K562 (cell line): ENCODE measurements around the gene HNRNPF. TPM values are rescaled to one million over a fixed set of nuclear protein-coding genes. Genes with fewer than 3 reads are reported as not detected.
A peak's percentile ranks its signal among the peaks of the same experiment; 100 is the strongest.

Experiments
- ATF1 ChIP-seq, 2 experiments: fragments of 450-650 bp in 1 of 2; IDR thresholded peaks; 2 replicates each; pipeline ENCODE4 v1.6.1; 2016; ENCODE audit warnings: missing compliant biosample characterization in 1 of 2, missing genetic modification characterization in 1 of 2
- BCLAF1 ChIP-seq, 2 experiments: fragments of 450-650 bp in 1 of 2; IDR thresholded peaks; 2 replicates each; pipeline ENCODE4 v1.6.1; 2011 to 2017; ENCODE audit warnings: low read depth in 2 of 2, antibody characterized with exemption in 1 of 2, borderline replicate concordance in 1 of 2, low read length in 1 of 2, mild to moderate bottlenecking in 1 of 2, mixed read lengths in 1 of 2; ENCODE audit not compliant: control insufficient read depth in 1 of 2
- CREB1 ChIP-seq, 2 experiments: sonication (generic) in 1 of 2; formaldehyde crosslinking in 1 of 2; IDR thresholded peaks; 2 replicates each; pipeline versions ENCODE4 v1.6.1 to v1.8.0; 2012 to 2022; ENCODE audit warnings: inconsistent platforms in 1 of 2, mild to moderate bottlenecking in 1 of 2, missing genetic modification reagents in 1 of 2, moderate library complexity in 1 of 2
- FUS ChIP-seq: fragments of 200-400 bp; formaldehyde crosslinking; optimal IDR thresholded peaks from 2 replicates; pipeline ENCODE3; 2017; ENCODE audit warnings: low read depth, low read length
- GABPA ChIP-seq: fragments of 200-800 bp; sonication (Bioruptor generic); conservative IDR thresholded peaks from 2 replicates; pipeline ENCODE4 v1.6.1; 2016; ENCODE audit warnings: low read depth, missing genetic modification characterization, missing compliant biosample characterization
- KLF6 ChIP-seq: fragments of 250-450 bp; sonication (Bioruptor Pico); IDR thresholded peaks from 2 replicates; pipeline ENCODE4 v1.4.0; 2020; ENCODE audit warnings: mild to moderate bottlenecking, moderate library complexity, borderline replicate concordance
- NFIX ChIP-seq: fragments of 250-450 bp; sonication (Bioruptor Pico); IDR thresholded peaks from 2 replicates; pipeline ENCODE4 v1.4.0; 2020; ENCODE audit warnings: low read depth, mild to moderate bottlenecking, moderate library complexity
- NONO ChIP-seq, 2 experiments: fragments of 200-400 bp in 1 of 2; fragments of 450-650 bp in 1 of 2; formaldehyde crosslinking in 1 of 2; IDR thresholded peaks; 2 replicates each; pipeline ENCODE4 v1.6.1; 2017; ENCODE audit warnings: low read depth in 2 of 2, mild to moderate bottlenecking in 2 of 2, moderate library complexity in 2 of 2, low read length in 1 of 2
- RBM34 ChIP-seq: fragments of 200-400 bp; formaldehyde crosslinking; IDR thresholded peaks from 2 replicates; pipeline ENCODE4 v1.6.1; 2018; ENCODE audit warnings: low read length, borderline replicate concordance; ENCODE audit not compliant: insufficient read depth
- STAG1 ChIP-seq: sonication (generic); formaldehyde crosslinking; IDR thresholded peaks from 2 replicates; pipeline ENCODE4 v1.5.0; 2020; ENCODE audit warnings: missing genetic modification reagents, borderline replicate concordance
- TCF15 ChIP-seq: fragments of 250-450 bp; sonication (Bioruptor Pico); IDR thresholded peaks from 2 replicates; pipeline ENCODE4 v1.8.0; 2022; ENCODE audit warnings: moderate library complexity, mild to moderate bottlenecking, inconsistent platforms
- TFAM ChIP-seq: fragments of 250-450 bp; sonication (Bioruptor Pico); conservative IDR thresholded peaks from 2 replicates; pipeline ENCODE4 v1.5.0; 2021; ENCODE audit warnings: mild to moderate bottlenecking, moderate library complexity
- ZBTB33 ChIP-seq: sonication (generic); formaldehyde crosslinking; IDR thresholded peaks from 2 replicates; pipeline ENCODE4 v1.8.1; 2023; ENCODE audit warnings: mild to moderate bottlenecking, missing genetic modification reagents
- ZC3H11A ChIP-seq: IDR thresholded peaks from 2 replicates; pipeline ENCODE4 v1.6.1; 2012; ENCODE audit warnings: low read depth, low read length, improper control_type of control experiment
- ZNF197 ChIP-seq: fragments of 200-800 bp; sonication (Bioruptor generic); IDR thresholded peaks from 2 replicates; pipeline ENCODE4 v1.6.1; 2016; ENCODE audit warnings: low read depth, missing genetic modification characterization, missing compliant biosample characterization
- polyA plus RNA-seq, 8 experiments: library from polyadenylated mRNA; depleted of rRNA in 4 of 8; stranded (reverse) in 5 of 8; unstranded in 3 of 8; fragments of >200 nt; fragmentation: Nextera tagmentation in 2 of 8; fragmentation: Illumina TruSeq in 1 of 8; extraction: Ambion mirVana in 2 of 8; extraction: Trizol in 1 of 8; gene quantifications; 2 replicates each; pipeline versions ENCODE4 v1.2.1 to v1.2.3, GENCODE V29; 2011 to 2014; ENCODE audit warnings: inconsistent platforms in 1 of 8, missing spikeins in 1 of 8
- total RNA-seq, 7 experiments: library from RNA; depleted of rRNA in 6 of 7; stranded (reverse); fragments of >200 nt in 6 of 7; fragmentation: Illumina TruSeq in 2 of 7; extraction: Trizol in 2 of 7; gene quantifications; 2 replicates each; pipeline versions ENCODE4 v1.2.1 to v1.2.3, GENCODE V29; 2011 to 2021; ENCODE audit warnings: low replicate concordance in 1 of 7
- TF ChIP-seq, protein P1 (sequence below): fragments of 250-450 bp; sonication (Bioruptor Pico); IDR thresholded peaks from 2 replicates; pipeline ENCODE4 v1.5.0; 2021; ENCODE audit warnings: mild to moderate bottlenecking, moderate library complexity

The HNRNPF gene
- total and polyA plus RNA-seq, 9 of the 15 experiments (the other 6 are each of a cell fraction or from before 2014, with no cell fraction given), result 192 to 489 (median 416) TPM

- TF ChIP-seq, protein P1, sequence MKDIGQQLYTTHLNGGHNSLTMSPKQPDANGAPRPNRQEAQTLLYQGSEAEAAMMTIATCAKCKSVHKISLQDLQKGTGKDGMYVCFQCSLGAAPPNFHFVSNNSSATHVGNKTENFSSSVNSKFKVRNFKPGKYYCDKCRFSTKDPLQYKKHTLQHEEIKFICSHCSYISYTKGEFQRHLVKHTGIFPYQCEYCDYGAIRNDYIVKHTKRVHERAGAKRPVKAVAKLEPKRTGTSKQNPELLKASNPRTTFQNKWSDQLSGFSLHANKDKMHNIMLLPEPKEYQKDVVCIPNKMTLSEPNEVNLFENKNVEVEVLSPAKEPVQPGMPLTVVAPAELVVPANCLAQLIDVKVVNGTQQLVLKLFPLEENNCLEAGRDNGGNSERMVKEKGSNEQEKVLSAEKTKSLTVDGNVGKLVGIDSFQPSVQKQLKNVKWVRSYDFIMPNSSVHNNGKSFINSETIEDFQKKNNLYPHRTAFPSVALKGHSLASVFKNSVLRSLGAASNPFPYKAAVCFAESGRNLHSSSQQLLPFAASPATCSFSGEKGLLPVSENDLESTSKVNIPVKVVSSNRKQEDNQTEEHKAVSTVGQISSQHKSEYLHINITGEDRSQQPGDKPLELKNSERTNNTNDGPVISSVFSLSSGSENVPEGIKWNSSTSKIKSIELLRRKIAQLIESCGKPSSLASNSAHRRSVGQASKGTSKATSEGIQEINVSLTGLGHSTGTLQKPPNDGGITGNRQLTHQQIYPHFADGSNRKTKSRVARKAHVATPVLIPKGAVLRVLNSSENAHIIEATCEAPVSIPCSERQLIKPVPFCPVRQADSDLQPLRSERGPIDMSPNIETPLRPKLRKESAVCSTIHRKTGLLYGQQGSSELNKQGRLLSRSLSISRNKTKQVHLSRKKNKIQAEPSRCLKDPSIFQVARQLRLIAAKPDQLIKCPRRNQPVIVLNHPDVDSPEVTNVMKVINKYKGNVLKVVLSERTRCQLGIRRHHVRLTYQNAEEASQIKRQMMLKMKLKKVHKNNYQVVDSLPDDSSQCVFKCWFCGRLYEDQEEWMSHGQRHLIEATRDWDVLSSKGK (CRISPR knock-in tag), result 0 out of 2 replicates have a peak, but pooled peaks have one; percentile 34
- TF ChIP-seq RBM34 (no peak), ZBTB33 (CRISPR knock-in tag) (peak; percentile 86), ZC3H11A (no peak), NONO (IDR thresholded peaks at IDR 0.05; ENCODE audit: low read depth in 2 of 2, low read length in 1 of 2) (peak in 1 of 2 experiments; percentile 95; a peak in 2 of 4 replicates), ZNF197 (CRISPR knock-in tag) (peak; percentile 96), TCF15 (CRISPR knock-in tag) (peak; percentile 95), FUS (no peak), KLF6 (CRISPR knock-in tag) (peak; percentile 93), GABPA (tag) (peak; percentile 92), STAG1 (CRISPR knock-in tag) (no peak), NFIX (CRISPR knock-in tag) (peak; percentile 33; the same call in 1 of the 2 replicates), BCLAF1 (IDR thresholded peaks at IDR 0.05; ENCODE audit: borderline replicate concordance in 1 of 2, control insufficient read depth in 1 of 2, low read depth in 2 of 2, low read length in 1 of 2) (peak in 1 of 2 experiments; percentile 84; a peak in 2 of 4 replicates), TFAM (CRISPR knock-in tag) (no peak), CREB1 (IDR thresholded peaks at IDR 0.05) (peak; percentile 77), CREB1 (CRISPR knock-in tag; IDR thresholded peaks at IDR 0.05) (peak; percentile 54; the same call in 1 of the 2 replicates), ATF1 (CRISPR knock-in tag; IDR thresholded peaks at IDR 0.05) (no peak), ATF1 (tag; IDR thresholded peaks at IDR 0.05) (peak; percentile 91)
These were observed 9.2 kb upstream of the HNRNPF start (continued) for GRCh38 chr10:43417950-43418768.
